Measurements from ENCODE around the gene B3GALNT2.

Gene B3GALNT2

GRCh38 chr1:235434001-235434400, 70.3 kb downstream of the B3GALNT2 start:
- CTCF ChIA-PET = interaction anchor here (0.6 to 1.2 kb wide), 3 partner anchors 9 to 1124 kb away, joined by 3 read pairs; no protein-coding TSS in a partner anchor
- POLR2A ChIA-PET = no interaction called here
- Histone ChIP-seq H3K27ac (ENCODE audit: extremely low read depth, low read depth, low read length) (no peak overlapping the region), H3K9me3 (ENCODE audit: control insufficient read depth, insufficient read depth, low read depth, low read length) (no peaks in the 10 kb centered on the region), H3K36me3 (ENCODE audit: control insufficient read depth in 2 of 2, insufficient read depth in 1 of 2, low read length in 2 of 2) (peaks cover 50 to 59% of the 10 kb centered on the region in 2 experiments), H3K4me1 (ENCODE audit: control insufficient read depth, insufficient read depth, low read length) (no peaks in the 10 kb centered on the region), H3K4me3 (ENCODE audit: low read depth, low read length) (no peak overlapping the region)
- TF ChIP-seq, protein P1, sequence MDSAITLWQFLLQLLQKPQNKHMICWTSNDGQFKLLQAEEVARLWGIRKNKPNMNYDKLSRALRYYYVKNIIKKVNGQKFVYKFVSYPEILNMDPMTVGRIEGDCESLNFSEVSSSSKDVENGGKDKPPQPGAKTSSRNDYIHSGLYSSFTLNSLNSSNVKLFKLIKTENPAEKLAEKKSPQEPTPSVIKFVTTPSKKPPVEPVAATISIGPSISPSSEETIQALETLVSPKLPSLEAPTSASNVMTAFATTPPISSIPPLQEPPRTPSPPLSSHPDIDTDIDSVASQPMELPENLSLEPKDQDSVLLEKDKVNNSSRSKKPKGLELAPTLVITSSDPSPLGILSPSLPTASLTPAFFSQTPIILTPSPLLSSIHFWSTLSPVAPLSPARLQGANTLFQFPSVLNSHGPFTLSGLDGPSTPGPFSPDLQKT (IDR thresholded peaks at IDR 0.05; ENCODE audit: borderline replicate concordance, low read depth, low read length) = no peak
- TF ChIP-seq MEIS1 (CRISPR knock-in tag; IDR thresholded peaks at IDR 0.05; ENCODE audit: borderline replicate concordance) (no peak), ZBTB8A (tag by site-specific recombination; IDR thresholded peaks at IDR 0.05) (no peak), ZNF362 (tag by site-specific recombination; IDR thresholded peaks at IDR 0.05) (no peak), ZNF580 (tag by site-specific recombination; IDR thresholded peaks at IDR 0.05) (no peak), ZSCAN23 (tag by site-specific recombination; IDR thresholded peaks at IDR 0.05) (no peak), ZNF10 (tag by site-specific recombination; IDR thresholded peaks at IDR 0.05) (no peak), ZNF548 (tag by site-specific recombination; IDR thresholded peaks at IDR 0.05) (no peak), ZNF416 (tag by site-specific recombination; IDR thresholded peaks at IDR 0.05) (no peak), ZNF423 (tag by site-specific recombination; IDR thresholded peaks at IDR 0.05) (no peak), ZNF404 (tag by site-specific recombination; IDR thresholded peaks at IDR 0.05) (no peak), ZNF610 (tag by site-specific recombination; IDR thresholded peaks at IDR 0.05; ENCODE audit: borderline replicate concordance) (no peak), ZSCAN16 (tag by site-specific recombination; IDR thresholded peaks at IDR 0.05) (no peak)
- TF ChIP-seq, protein P2, sequence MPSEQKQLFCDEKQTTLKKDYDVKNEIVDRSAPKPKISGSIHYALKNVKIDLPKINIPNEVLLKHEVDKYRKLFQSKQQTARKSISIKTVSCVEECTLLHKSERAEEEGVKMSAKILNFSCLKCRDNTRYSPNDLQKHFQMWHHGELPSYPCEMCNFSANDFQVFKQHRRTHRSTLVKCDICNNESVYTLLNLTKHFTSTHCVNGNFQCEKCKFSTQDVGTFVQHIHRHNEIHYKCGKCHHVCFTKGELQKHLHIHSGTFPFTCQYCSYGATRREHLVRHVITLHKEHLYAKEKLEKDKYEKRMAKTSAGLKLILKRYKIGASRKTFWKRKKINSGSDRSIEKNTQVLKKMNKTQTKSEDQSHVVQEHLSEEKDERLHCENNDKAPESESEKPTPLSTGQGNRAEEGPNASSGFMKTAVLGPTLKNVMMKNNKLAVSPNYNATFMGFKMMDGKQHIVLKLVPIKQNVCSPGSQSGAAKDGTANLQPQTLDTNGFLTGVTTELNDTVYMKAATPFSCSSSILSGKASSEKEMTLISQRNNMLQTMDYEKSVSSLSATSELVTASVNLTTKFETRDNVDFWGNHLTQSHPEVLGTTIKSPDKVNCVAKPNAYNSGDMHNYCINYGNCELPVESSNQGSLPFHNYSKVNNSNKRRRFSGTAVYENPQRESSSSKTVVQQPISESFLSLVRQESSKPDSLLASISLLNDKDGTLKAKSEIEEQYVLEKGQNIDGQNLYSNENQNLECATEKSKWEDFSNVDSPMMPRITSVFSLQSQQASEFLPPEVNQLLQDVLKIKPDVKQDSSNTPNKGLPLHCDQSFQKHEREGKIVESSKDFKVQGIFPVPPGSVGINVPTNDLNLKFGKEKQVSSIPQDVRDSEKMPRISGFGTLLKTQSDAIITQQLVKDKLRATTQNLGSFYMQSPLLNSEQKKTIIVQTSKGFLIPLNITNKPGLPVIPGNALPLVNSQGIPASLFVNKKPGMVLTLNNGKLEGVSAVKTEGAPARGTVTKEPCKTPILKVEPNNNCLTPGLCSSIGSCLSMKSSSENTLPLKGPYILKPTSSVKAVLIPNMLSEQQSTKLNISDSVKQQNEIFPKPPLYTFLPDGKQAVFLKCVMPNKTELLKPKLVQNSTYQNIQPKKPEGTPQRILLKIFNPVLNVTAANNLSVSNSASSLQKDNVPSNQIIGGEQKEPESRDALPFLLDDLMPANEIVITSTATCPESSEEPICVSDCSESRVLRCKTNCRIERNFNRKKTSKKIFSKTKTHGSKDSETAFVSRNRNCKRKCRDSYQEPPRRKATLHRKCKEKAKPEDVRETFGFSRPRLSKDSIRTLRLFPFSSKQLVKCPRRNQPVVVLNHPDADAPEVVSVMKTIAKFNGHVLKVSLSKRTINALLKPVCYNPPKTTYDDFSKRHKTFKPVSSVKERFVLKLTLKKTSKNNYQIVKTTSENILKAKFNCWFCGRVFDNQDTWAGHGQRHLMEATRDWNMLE (tag by site-specific recombination; conservative IDR thresholded peaks at IDR 0.05; ENCODE audit: low read depth) = no peak
- TF ChIP-seq, protein P3, sequence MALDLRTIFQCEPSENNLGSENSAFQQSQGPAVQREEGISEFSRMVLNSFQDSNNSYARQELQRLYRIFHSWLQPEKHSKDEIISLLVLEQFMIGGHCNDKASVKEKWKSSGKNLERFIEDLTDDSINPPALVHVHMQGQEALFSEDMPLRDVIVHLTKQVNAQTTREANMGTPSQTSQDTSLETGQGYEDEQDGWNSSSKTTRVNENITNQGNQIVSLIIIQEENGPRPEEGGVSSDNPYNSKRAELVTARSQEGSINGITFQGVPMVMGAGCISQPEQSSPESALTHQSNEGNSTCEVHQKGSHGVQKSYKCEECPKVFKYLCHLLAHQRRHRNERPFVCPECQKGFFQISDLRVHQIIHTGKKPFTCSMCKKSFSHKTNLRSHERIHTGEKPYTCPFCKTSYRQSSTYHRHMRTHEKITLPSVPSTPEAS (tag by site-specific recombination; IDR thresholded peaks at IDR 0.05) = no peak

- no peak overlapping the region for H3K27ac ChIP-seq (ENCODE audit: extremely low read depth, low read depth, low read length)
- no peaks in the 10 kb centered on the region for H3K4me1 ChIP-seq (ENCODE audit: control insufficient read depth, insufficient read depth, low read length)
- H3K9me3 ChIP-seq (ENCODE audit: control insufficient read depth, insufficient read depth, low read depth, low read length) = no peaks in the 10 kb centered on the region
- CTCF ChIA-PET = interaction anchor here (1.2 kb wide), 1 partner anchor 14 kb away, joined by 5 read pairs; no protein-coding TSS in a partner anchor
- POLR2A ChIA-PET = no interaction called here
- H3K4me3 ChIP-seq (ENCODE audit: low read depth, low read length) = no peak overlapping the region
- H3K36me3 ChIP-seq (ENCODE audit: control insufficient read depth in 2 of 2, insufficient read depth in 1 of 2, low read length in 2 of 2) = peaks cover 23 to 37% of the 10 kb centered on the region in 2 experiments
- TF ChIP-seq ZNF670 (tag by site-specific recombination; IDR thresholded peaks at IDR 0.05; ENCODE audit: low read depth) = no peak
- TF ChIP-seq ZNF560 (tag by site-specific recombination; IDR thresholded peaks at IDR 0.05; ENCODE audit: borderline replicate concordance) = no peak
- no peak for TF ChIP-seq HOXD13 (CRISPR knock-in tag; IDR thresholded peaks at IDR 0.05; ENCODE audit: borderline replicate concordance)
- TF ChIP-seq ZNF830 (tag by site-specific recombination; IDR thresholded peaks at IDR 0.05; ENCODE audit: low read depth) = no peak
- no peak for TF ChIP-seq ZNF837 (tag by site-specific recombination; IDR thresholded peaks at IDR 0.05)
- no peak for TF ChIP-seq INSM2 (tag by site-specific recombination; IDR thresholded peaks at IDR 0.05)
- no peak for TF ChIP-seq ZNF660 (tag by site-specific recombination; IDR thresholded peaks at IDR 0.05)
- TF ChIP-seq ZNF138 (tag by site-specific recombination; IDR thresholded peaks at IDR 0.05; ENCODE audit: borderline replicate concordance) = no peak
- TF ChIP-seq GLI4 (tag by site-specific recombination; IDR thresholded peaks at IDR 0.05) = no peak
- TF ChIP-seq KLF9 (tag by site-specific recombination; IDR thresholded peaks at IDR 0.05; ENCODE audit: low read depth) = no peak
- no peak for TF ChIP-seq KLF1 (tag by site-specific recombination; IDR thresholded peaks at IDR 0.05)
- no peak for TF ChIP-seq ZNF140 (tag by site-specific recombination; IDR thresholded peaks at IDR 0.05)
Measured at GRCh38 chr1:235430991-235431390, 73.3 kb downstream of the B3GALNT2 start.
